DND-41 (cell line): ENCODE data around the gene RSBN1L.
A peak's percentile ranks its signal among the peaks of the same experiment; 100 is the strongest.

ENCODE experiments used
- CTCF ChIP-seq: IDR thresholded peaks from 2 replicates; pipeline ENCODE4 v1.5.1; 2012; ENCODE audit warnings: borderline replicate concordance, low read length, moderate library complexity, mild to moderate bottlenecking; ENCODE audit not compliant: poor library complexity, severe bottlenecking; ENCODE audit errors: extremely low read depth
- EZH2 ChIP-seq: IDR thresholded peaks from 3 replicates; pipeline ENCODE4 v1.6.1; 2012; ENCODE audit warnings: borderline replicate concordance, low read depth, mild to moderate bottlenecking, moderate library complexity, low read length, inconsistent platforms; ENCODE audit not compliant: severe bottlenecking

GRCh38 chr7:77696643-77697534, 630 bp downstream of the RSBN1L start:
- TF ChIP-seq CTCF (peak; percentile 18), EZH2 (no peak)
